Measurements from ENCODE around the gene GP1BB.

DNA sequence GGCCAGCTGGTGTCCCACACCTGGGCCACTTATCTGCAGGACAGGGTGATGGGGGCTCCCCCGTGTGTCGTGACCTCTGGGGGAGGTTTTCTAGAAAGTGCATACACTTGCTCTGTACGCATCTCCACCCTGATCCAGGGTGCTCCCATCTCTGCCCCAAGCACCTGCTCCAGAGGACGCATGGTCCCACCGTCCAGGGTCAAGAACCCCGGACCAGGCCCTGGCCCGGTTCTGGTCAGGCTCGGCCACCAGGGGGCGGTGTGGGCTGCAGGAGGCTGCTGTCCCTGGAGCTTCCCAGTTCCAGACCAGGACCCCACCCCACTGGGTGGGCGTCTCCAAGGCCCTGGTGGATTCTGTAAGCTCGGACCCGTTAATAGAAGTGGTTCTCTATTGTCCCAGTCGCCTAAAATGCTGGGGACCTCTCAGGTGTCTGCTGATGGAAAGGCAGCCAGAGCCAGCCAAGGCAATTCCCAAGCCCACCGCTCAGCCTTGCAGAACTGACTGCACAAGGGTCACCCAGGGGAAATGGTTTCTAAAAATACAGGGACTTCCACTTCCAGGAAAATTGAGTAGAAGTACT lies 43.7 kb upstream of the GP1BB start:
- TF ChIP-seq, protein P1, sequence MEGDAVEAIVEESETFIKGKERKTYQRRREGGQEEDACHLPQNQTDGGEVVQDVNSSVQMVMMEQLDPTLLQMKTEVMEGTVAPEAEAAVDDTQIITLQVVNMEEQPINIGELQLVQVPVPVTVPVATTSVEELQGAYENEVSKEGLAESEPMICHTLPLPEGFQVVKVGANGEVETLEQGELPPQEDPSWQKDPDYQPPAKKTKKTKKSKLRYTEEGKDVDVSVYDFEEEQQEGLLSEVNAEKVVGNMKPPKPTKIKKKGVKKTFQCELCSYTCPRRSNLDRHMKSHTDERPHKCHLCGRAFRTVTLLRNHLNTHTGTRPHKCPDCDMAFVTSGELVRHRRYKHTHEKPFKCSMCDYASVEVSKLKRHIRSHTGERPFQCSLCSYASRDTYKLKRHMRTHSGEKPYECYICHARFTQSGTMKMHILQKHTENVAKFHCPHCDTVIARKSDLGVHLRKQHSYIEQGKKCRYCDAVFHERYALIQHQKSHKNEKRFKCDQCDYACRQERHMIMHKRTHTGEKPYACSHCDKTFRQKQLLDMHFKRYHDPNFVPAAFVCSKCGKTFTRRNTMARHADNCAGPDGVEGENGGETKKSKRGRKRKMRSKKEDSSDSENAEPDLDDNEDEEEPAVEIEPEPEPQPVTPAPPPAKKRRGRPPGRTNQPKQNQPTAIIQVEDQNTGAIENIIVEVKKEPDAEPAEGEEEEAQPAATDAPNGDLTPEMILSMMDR (IDR thresholded peaks at IDR 0.05) = peak; percentile 62 to 87 (median 73)
- TF ChIP-seq POLR2A (IDR thresholded peaks at IDR 0.05) (no peak), EP300 (IDR thresholded peaks at IDR 0.05) (no peak)

Data from tibial nerve (tissue), 4 donors.